IMR-90 (cell line): Measurements from ENCODE around the gene GH2. TPM values are rescaled to one million over a fixed set of nuclear protein-coding genes. Genes with fewer than 3 reads are reported as not detected.

Experiments
- ATAC-seq: fragments of 200-7000 bp; cut with Tn5 transposase; 2 replicates; pipeline ENCODE4 v1.9.1; 2020; ENCODE audit warnings: low read depth, mild to moderate bottlenecking, moderate library complexity
- BruUV-seq: library from RNA; stranded (reverse); fragments of 400-500 nt; replicated peaks from 2 replicates; lab custom pipeline; 2021; lab: Mats Ljungman, UMichigan
- CTCF ChIA-PET: fragments of 300-600 bp; formaldehyde crosslinking; extraction: SDS; loops from one replicate; lab custom pipeline; 2021; ENCODE audit warnings: antibody characterized with exemption; lab: Yijun Ruan, JAX
- POLR2A ChIA-PET: fragments of 300-600 bp; sonication (Branson Sonifier 250); formaldehyde crosslinking; loops from one replicate; lab custom pipeline; 2022; ENCODE audit warnings: antibody characterized with exemption; ENCODE audit not compliant: unreplicated experiment; lab: Charles Lee
- DNase-seq: peaks from one replicate; pipeline ENCODE4 v3.0.0; 2013
- H2AFZ ChIP-seq: replicated peaks from 2 replicates; pipeline ENCODE3; 2013; ENCODE audit warnings: low read length, mild to moderate bottlenecking; ENCODE audit not compliant: poor library complexity
- H2AK5ac ChIP-seq: 2 replicates; pipeline ENCODE4 v1.6.1; 2013; ENCODE audit warnings: low read depth, low read length, inconsistent platforms
- H2AK9ac ChIP-seq: replicated peaks from 2 replicates; pipeline ENCODE3; 2013; ENCODE audit warnings: mild to moderate bottlenecking, low read depth, low read length, moderate library complexity; ENCODE audit not compliant: poor library complexity
- H2BK120ac ChIP-seq: 2 replicates; pipeline ENCODE4 v1.6.1; 2013; ENCODE audit warnings: low read depth, low read length, inconsistent platforms
- H2BK15ac ChIP-seq: 3 replicates; pipeline ENCODE4 v1.6.1; 2013; ENCODE audit warnings: low read depth, low read length, inconsistent platforms
- H2BK20ac ChIP-seq: 2 replicates; pipeline ENCODE4 v1.6.1; 2013; ENCODE audit warnings: low read depth, mild to moderate bottlenecking, inconsistent platforms, low read length, moderate library complexity
- H2BK5ac ChIP-seq: 2 replicates; pipeline ENCODE4 v1.6.1; 2013; ENCODE audit warnings: mild to moderate bottlenecking, low read depth, low read length, inconsistent platforms; ENCODE audit not compliant: poor library complexity, severe bottlenecking
- H3K14ac ChIP-seq: replicated peaks from 2 replicates; pipeline ENCODE4 v1.6.1; 2013; ENCODE audit warnings: low read depth, low read length, inconsistent platforms
- H3K18ac ChIP-seq: 2 replicates; pipeline ENCODE4 v1.6.1; 2013; ENCODE audit warnings: low read depth, low read length, control low read depth
- H3K23ac ChIP-seq: 2 replicates; pipeline ENCODE4 v1.6.1; 2013; ENCODE audit warnings: low read depth, low read length, inconsistent platforms
- H3K27ac ChIP-seq: 2 replicates; pipeline ENCODE4 v1.5.1; 2013; ENCODE audit warnings: mild to moderate bottlenecking, control low read depth, low read length; ENCODE audit not compliant: insufficient read depth
- H3K27me3 ChIP-seq: 2 replicates; pipeline ENCODE4 v1.6.1; 2013; ENCODE audit warnings: low read length; ENCODE audit not compliant: control insufficient read depth, insufficient read depth
- H3K36me3 ChIP-seq: 2 replicates; pipeline ENCODE4 v1.6.1; 2013; ENCODE audit warnings: low read length, mixed read lengths; ENCODE audit not compliant: control insufficient read depth, insufficient read depth
- H3K4ac ChIP-seq: 2 replicates; pipeline ENCODE4 v1.6.1; 2013; ENCODE audit warnings: low read depth, low read length, inconsistent platforms
- H3K4me1 ChIP-seq: 2 replicates; pipeline ENCODE4 v1.6.1; 2013; ENCODE audit warnings: low read length, mixed read lengths; ENCODE audit not compliant: control insufficient read depth, insufficient read depth
- H3K4me2 ChIP-seq: 2 replicates; pipeline ENCODE4 v1.6.1; 2013; ENCODE audit warnings: low read depth, mild to moderate bottlenecking, control low read depth, low read length, moderate library complexity
- H3K4me3 ChIP-seq: 2 replicates; pipeline ENCODE4 v1.5.1; 2013; ENCODE audit warnings: low read depth, mild to moderate bottlenecking, control low read depth, low read length, moderate library complexity; ENCODE audit not compliant: insufficient read depth
- H3K56ac ChIP-seq: 2 replicates; pipeline ENCODE4 v1.6.1; 2013; ENCODE audit warnings: low read length, inconsistent platforms; ENCODE audit not compliant: insufficient read depth; ENCODE audit errors: extremely low read depth
- H3K79me1 ChIP-seq, 2 experiments: 2 replicates each; pipeline ENCODE4 v1.6.1; 2013; ENCODE audit warnings: low read length in 2 of 2, inconsistent platforms in 1 of 2, low read depth in 1 of 2
- H3K9ac ChIP-seq: 2 replicates; pipeline ENCODE4 v1.6.1; 2013; ENCODE audit warnings: low read depth, low read length, control low read depth
- H3K9me1 ChIP-seq: 2 replicates; pipeline ENCODE4 v1.6.1; 2013; ENCODE audit warnings: low read length, inconsistent platforms; ENCODE audit not compliant: insufficient read depth
- H3K9me3 ChIP-seq: 2 replicates; pipeline ENCODE4 v1.6.1; 2013; ENCODE audit warnings: low read length; ENCODE audit not compliant: control insufficient read depth, insufficient read depth
- H4K20me1 ChIP-seq: 2 replicates; pipeline ENCODE4 v1.6.1; 2013; ENCODE audit warnings: low read length, inconsistent platforms; ENCODE audit not compliant: insufficient read depth
- H4K5ac ChIP-seq: 2 replicates; pipeline ENCODE4 v1.6.1; 2013; ENCODE audit warnings: mild to moderate bottlenecking, low read depth, low read length, control low read depth
- H4K8ac ChIP-seq, 2 experiments: 2 replicates each; pipeline ENCODE4 v1.6.1; 2013; ENCODE audit warnings: low read depth in 2 of 2, low read length in 2 of 2, control low read depth in 1 of 2, inconsistent platforms in 1 of 2
- H4K91ac ChIP-seq: 2 replicates; pipeline ENCODE4 v1.6.1; 2013; ENCODE audit warnings: low read depth, low read length, inconsistent platforms; ENCODE audit not compliant: insufficient read depth
- CHD1 ChIP-seq: IDR thresholded peaks from 2 replicates; pipeline ENCODE4 v1.6.1; 2012; ENCODE audit warnings: low read depth, low read length, improper control_type of control experiment
- CTCF ChIP-seq: conservative IDR thresholded peaks from 2 replicates; pipeline ENCODE4 v1.5.1; 2012; ENCODE audit warnings: mild to moderate bottlenecking, low read depth, low read length, improper control_type of control experiment
- FOS ChIP-seq: fragments of 150-350 bp; IDR thresholded peaks from 2 replicates; pipeline ENCODE4 v1.6.1; 2016; ENCODE audit warnings: low read depth, low read length
- MAZ ChIP-seq: IDR thresholded peaks from 2 replicates; pipeline ENCODE4 v1.6.1; 2012; ENCODE audit warnings: low read depth, mild to moderate bottlenecking, low read length, improper control_type of control experiment, moderate library complexity, borderline replicate concordance
- MXI1 ChIP-seq: IDR thresholded peaks from 2 replicates; pipeline ENCODE4 v1.6.1; 2012; ENCODE audit warnings: low read depth, mild to moderate bottlenecking, low read length, moderate library complexity, borderline replicate concordance
- RCOR1 ChIP-seq: IDR thresholded peaks from 2 replicates; pipeline ENCODE4 v1.6.1; 2012; ENCODE audit warnings: mild to moderate bottlenecking, low read length, improper control_type of control experiment; ENCODE audit not compliant: insufficient replicate concordance
- USF2 ChIP-seq: fragments of 150-350 bp; IDR thresholded peaks from 2 replicates; pipeline ENCODE4 v1.6.1; 2017; ENCODE audit warnings: mild to moderate bottlenecking, antibody characterized with exemption, low read length, low read depth
- WGBS, 2 experiments: methylation state at CpG; one replicate each; pipeline versions ENCODE4 v1.1.5 to v1.1.7; 2013; ENCODE audit warnings: missing lambda C conversion rate in 2 of 2; ENCODE audit not compliant: insufficient read length in 1 of 2; ENCODE audit errors: extremely low coverage in 2 of 2; 5-methylcytosine and 5-hydroxymethylcytosine counted together
- dilution Hi-C: fragments of 300-500 bp; cut with HindIII; formaldehyde crosslinking; loops from one replicate; pipeline ENCODE4 v1.14.3; 2018; ENCODE audit warnings: low sequenced_read_pairs; ENCODE audit not compliant: unreplicated experiment
- in situ Hi-C: fragments of 300-500 bp; cut with MboI; formaldehyde crosslinking; loops from 3 replicates; pipeline ENCODE4 v1.14.3; 2019; ENCODE audit warnings: low sequenced_read_pairs, inconsistent platforms, mixed read lengths
- intact Hi-C: fragments of 100-400 bp; cut with micrococcal nuclease; formaldehyde crosslinking; loops from 2 replicates; pipeline ENCODE4 v1.10.0; 2022
- polyA plus RNA-seq, 3 experiments: library from polyadenylated mRNA; depleted of rRNA; stranded (reverse); fragments of >200 nt; gene quantifications; 2 replicates each; pipeline ENCODE4 v1.2.3, GENCODE V29; 2012; ENCODE audit warnings: low replicate concordance in 1 of 3
- total RNA-seq: library from RNA; depleted of rRNA; stranded (reverse); fragments of >200 nt; gene quantifications from 2 replicates; pipeline ENCODE4 v1.2.3, GENCODE V29; 2012

GH2 gene
- total and polyA plus RNA-seq, 2 of the 4 experiments (the other 2 are of a cell fraction) = not detected

GRCh38 chr17:63831505-63831904 lies 50.2 kb downstream of the GH2 start:
- H3K4me2 ChIP-seq = no peak overlapping the region
- H3K79me1 ChIP-seq = peaks cover 27 to 72% of the 10 kb centered on the region in 2 experiments
- no peak overlapping the region for H2BK20ac ChIP-seq
- H3K18ac ChIP-seq = no peak overlapping the region
- POLR2A ChIA-PET = no interaction called here
- ATAC-seq (no peak), DNase-seq (no peak)
- no peak overlapping the region for H3K4me3 ChIP-seq
- H2AFZ ChIP-seq = no peak overlapping the region
- H3K9ac ChIP-seq = no peak overlapping the region
- dilution Hi-C loops (no loop called here), intact Hi-C loops (no loop called here), in situ Hi-C loops (no loop called here)
- TF ChIP-seq MXI1 (no peak), USF2 (no peak), MAZ (no peak), RCOR1 (no peak), CTCF (no peak), FOS (no peak), CHD1 (no peak)
- H3K27ac ChIP-seq = no peak overlapping the region
- WGBS, 2 experiments = 100% methylated on average over 5 of the region's 8 CpGs; no CpG with 5 or more reads in 1 of the 2 experiments
- H3K56ac ChIP-seq = no peak overlapping the region
- BruUV-seq = no TSS peak
- no peak overlapping the region for H3K23ac ChIP-seq
- H2AK9ac ChIP-seq = no peak overlapping the region
- no peak overlapping the region for H2BK15ac ChIP-seq
- no peaks in the 10 kb centered on the region for H3K27me3 ChIP-seq
- no peaks in the 10 kb centered on the region for H3K9me1 ChIP-seq
- H2BK120ac ChIP-seq = no peak overlapping the region
- no peak overlapping the region for H2AK5ac ChIP-seq
- no peak overlapping the region for H4K5ac ChIP-seq
- H2BK5ac ChIP-seq = no peak overlapping the region
- H4K20me1 ChIP-seq = peaks cover 44% of the 10 kb centered on the region
- CTCF ChIA-PET = no interaction called here
- H3K4me1 ChIP-seq = peaks cover 1% of the 10 kb centered on the region; the same call in 1 of the 2 replicates
- H3K36me3 ChIP-seq = peaks cover 66% of the 10 kb centered on the region
- H3K9me3 ChIP-seq = no peaks in the 10 kb centered on the region
- no peak overlapping the region for H3K4ac ChIP-seq
- no peak overlapping the region for H3K14ac ChIP-seq
- H4K91ac ChIP-seq = no peak overlapping the region
- no peak overlapping the region for H4K8ac ChIP-seq
